Measurements from ENCODE around the gene ECD. TPM values are rescaled to one million over a fixed set of nuclear protein-coding genes. Genes with fewer than 3 reads are reported as not detected.
"Not testable (repeated sequence)": the region's sequence is repeated elsewhere in the genome, so short reads cannot be mapped to it uniquely, and the experiment has no call there.

Gene ECD
- total RNA-seq, 4 donors from 2014 or later, result 11.0 to 22.8 (median 18.6) TPM

DNA sequence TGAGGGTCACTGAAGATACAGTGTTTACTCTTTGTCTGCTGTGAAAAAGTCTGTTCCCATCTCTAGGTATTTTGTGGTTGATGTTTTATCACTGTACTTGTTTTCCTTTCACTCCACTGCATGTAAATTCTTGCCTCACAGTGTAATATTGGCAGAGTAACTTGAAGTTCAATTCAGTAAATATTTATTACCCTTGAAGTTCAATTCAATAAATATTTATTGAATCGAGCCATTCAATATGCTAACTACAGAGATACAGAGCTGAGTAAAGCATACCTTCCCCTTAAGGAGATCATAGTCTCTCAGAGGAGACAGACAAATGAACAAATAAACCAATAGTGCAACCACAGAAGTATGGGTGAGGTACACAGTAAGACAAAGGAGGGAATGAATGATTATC, 48.4 kb downstream of the ECD start:
- ATAC-seq, result no peak
- in situ Hi-C loops (cut with MboI; ENCODE audit: low sequenced_read_pairs in 4 of 4) (no loop called here), intact Hi-C loops (cut with DNase I; ENCODE audit: low total_unique reads) (no loop called here)
- no peak for DNase-seq
- Histone ChIP-seq H3K36me3 (no peaks in the 10 kb centered on the region), H3K9me3 (no peaks in the 10 kb centered on the region), H3K4me1 (peaks cover 19 to 34% of the 10 kb centered on the region in 2 donors), H3K27ac (peak overlapping the region; percentile 91 to 96 (median 94)), H3K27me3 (no peaks in the 10 kb centered on the region), H3K4me3 (no peak overlapping the region)
- no peak for TF ChIP-seq POLR2A (IDR thresholded peaks at IDR 0.05)
- TF ChIP-seq, protein P1, sequence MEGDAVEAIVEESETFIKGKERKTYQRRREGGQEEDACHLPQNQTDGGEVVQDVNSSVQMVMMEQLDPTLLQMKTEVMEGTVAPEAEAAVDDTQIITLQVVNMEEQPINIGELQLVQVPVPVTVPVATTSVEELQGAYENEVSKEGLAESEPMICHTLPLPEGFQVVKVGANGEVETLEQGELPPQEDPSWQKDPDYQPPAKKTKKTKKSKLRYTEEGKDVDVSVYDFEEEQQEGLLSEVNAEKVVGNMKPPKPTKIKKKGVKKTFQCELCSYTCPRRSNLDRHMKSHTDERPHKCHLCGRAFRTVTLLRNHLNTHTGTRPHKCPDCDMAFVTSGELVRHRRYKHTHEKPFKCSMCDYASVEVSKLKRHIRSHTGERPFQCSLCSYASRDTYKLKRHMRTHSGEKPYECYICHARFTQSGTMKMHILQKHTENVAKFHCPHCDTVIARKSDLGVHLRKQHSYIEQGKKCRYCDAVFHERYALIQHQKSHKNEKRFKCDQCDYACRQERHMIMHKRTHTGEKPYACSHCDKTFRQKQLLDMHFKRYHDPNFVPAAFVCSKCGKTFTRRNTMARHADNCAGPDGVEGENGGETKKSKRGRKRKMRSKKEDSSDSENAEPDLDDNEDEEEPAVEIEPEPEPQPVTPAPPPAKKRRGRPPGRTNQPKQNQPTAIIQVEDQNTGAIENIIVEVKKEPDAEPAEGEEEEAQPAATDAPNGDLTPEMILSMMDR (IDR thresholded peaks at IDR 0.05 in 4 of 5, conservative IDR thresholded peaks at IDR 0.05 in 1 of 5), result no peak

DNA sequence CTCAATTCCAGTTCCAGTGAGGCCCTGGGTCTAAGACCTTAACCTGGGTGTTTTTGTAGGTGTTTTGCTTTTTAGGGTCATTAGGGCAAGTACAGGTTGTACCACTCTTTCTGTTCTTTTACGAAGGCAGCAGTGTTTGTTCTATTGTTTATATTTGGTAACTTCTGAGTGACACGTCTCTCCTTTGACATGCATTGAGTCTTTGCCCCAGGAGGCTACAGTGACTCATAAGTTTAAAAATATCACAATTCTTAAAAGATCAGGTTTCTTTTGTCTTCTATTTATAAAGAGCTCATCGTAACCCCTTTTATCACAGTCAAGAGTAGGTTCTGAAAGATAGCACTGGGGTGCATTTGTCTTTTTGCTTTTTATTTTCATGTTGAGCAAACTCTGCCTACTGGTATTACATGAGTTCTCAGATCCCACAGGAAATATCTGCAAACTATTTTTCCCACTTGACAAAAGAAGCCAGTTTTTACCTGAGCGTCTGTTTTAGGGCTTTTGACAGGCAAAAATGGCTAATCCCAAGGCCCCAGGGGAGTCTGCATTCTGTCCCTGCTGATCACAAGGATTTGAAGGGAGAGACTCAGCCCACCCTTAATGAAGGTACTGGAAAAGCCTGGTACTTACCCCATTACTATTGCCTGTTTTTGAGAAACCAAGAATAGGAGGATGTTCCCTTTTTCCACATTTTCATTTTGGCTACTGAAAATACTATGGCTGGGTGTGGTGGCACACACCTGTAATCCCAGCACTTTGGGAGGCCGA, 49.6 kb downstream of the ECD start:
- Histone ChIP-seq H3K4me1 (peaks cover 31 to 45% of the 10 kb centered on the region in 2 donors), H3K36me3 (no peaks in the 10 kb centered on the region), H3K27ac (peak overlapping the region; percentile 91 to 96 (median 94)), H3K9me3 (no peaks in the 10 kb centered on the region), H3K4me3 (peak overlapping the region in 2 of 4 donors; percentile 15 to 27), H3K27me3 (no peaks in the 10 kb centered on the region)
- in situ Hi-C loops (cut with MboI; ENCODE audit: low sequenced_read_pairs in 4 of 4) (no loop called here), intact Hi-C loops (cut with DNase I; ENCODE audit: low total_unique reads) (loop anchor here (1.0 kb wide), 1 partner anchor 22 kb away; the partner anchor contains the start of gene P4HA1)
- peak; percentile 63 to 82 for TF ChIP-seq POLR2A (IDR thresholded peaks at IDR 0.05)
- TF ChIP-seq, protein P1 (IDR thresholded peaks at IDR 0.05 in 4 of 5, conservative IDR thresholded peaks at IDR 0.05 in 1 of 5), result no peak
- DNase-seq (peak in 1 of 2 donors; percentile 24), ATAC-seq (peak; percentile 93 to 95)

DNA sequence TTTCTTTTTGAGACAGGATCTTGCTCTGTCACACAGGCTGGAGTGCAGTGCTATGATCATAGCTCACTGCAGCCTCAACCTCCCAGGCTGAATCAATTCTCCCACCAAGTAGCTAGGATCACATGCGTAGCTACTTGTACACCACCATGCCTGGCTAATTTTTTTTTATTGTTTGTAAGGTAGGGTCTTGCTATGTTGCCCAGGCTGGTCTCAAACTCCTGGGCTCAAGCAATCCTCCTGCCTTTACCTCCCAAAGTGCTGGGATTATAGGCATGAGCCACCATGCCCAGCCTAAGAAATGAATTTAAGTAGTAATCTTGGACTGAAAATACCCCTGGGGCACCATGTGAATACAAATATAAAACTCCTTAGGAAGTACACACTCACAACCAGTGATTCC, 51.8 kb downstream of the ECD start:
- TF ChIP-seq, protein P1 (IDR thresholded peaks at IDR 0.05 in 4 of 5, conservative IDR thresholded peaks at IDR 0.05 in 1 of 5), result no peak
- TF ChIP-seq POLR2A (IDR thresholded peaks at IDR 0.05), result no peak
- H3K27me3 ChIP-seq, result no peaks in the 10 kb centered on the region
- H3K36me3 ChIP-seq, result no peaks in the 10 kb centered on the region
- intact Hi-C loops (cut with DNase I; ENCODE audit: low total_unique reads), result no loop called here
- H3K4me1 ChIP-seq, result peaks cover 39 to 57% of the 10 kb centered on the region in 2 donors
- H3K27ac ChIP-seq, result peak overlapping the region; percentile 91 to 96 (median 94)
- H3K9me3 ChIP-seq, result no peaks in the 10 kb centered on the region
- no peak for ATAC-seq
- no peak for DNase-seq
- H3K4me3 ChIP-seq, result no peak overlapping the region
- in situ Hi-C loops (cut with MboI; ENCODE audit: low sequenced_read_pairs in 4 of 4), result no loop called here

DNA sequence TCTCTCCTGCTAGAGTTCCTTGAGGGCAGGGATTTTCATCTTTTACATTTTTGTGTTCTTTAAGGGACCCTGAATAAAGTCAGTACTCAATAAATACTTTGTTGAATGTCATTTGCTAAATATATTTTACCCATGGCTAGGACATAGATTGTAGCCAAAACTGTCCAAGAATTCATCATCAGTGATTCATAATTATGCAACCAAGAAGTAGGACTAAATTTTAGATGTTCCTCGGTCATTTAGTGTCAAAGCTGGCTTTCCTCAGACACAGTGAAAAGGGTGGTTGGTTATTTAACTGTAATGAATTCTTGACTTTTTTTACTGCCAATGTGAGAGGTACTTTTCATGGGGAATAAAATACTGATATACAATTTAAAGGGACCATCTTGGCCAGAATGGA, 54.3 kb downstream of the ECD start:
- no peak for DNase-seq
- intact Hi-C loops (cut with DNase I; ENCODE audit: low total_unique reads), result no loop called here
- ATAC-seq, result peak in 1 of 2 donors; percentile 17
- Histone ChIP-seq H3K9me3 (no peaks in the 10 kb centered on the region), H3K27me3 (no peaks in the 10 kb centered on the region), H3K4me1 (peaks cover 34 to 41% of the 10 kb centered on the region in 2 donors), H3K27ac (peak overlapping the region; percentile 91 to 96 (median 94)), H3K36me3 (no peaks in the 10 kb centered on the region), H3K4me3 (peak overlapping the region in 1 of 4 donors; percentile 2)
- TF ChIP-seq, protein P1 (IDR thresholded peaks at IDR 0.05 in 4 of 5, conservative IDR thresholded peaks at IDR 0.05 in 1 of 5), result no peak
- peak in 1 of 2 donors; percentile 13 for TF ChIP-seq POLR2A (IDR thresholded peaks at IDR 0.05)
- in situ Hi-C loops (cut with MboI; ENCODE audit: low sequenced_read_pairs in 4 of 4), result no loop called here

DNA sequence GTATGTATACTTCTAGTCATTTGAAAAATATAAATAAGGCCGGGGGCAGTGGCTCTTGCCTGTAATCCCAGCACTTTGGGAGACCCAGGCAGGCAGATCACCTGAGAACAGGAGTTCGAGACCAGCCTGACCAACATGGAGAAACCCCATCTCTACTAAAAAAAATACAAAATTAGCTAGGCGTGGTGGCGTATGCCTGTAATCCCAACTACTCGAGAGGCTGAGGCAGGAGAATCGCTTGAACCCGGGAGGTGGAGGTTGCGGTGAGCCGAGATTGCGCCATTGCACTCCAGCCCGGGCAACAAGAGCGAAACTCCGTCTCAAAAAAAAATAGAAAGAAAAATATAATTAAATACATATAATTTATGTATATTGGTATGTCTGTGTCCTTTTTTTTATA, 55.8 kb downstream of the ECD start:
- peaks cover 20 to 30% of the 10 kb centered on the region in 2 donors for H3K4me1 ChIP-seq
- intact Hi-C loops (cut with DNase I; ENCODE audit: low total_unique reads); H3K36me3 ChIP-seq; H3K27me3 ChIP-seq; in situ Hi-C loops (cut with MboI; ENCODE audit: low sequenced_read_pairs in 4 of 4); H3K4me3 ChIP-seq; H3K9me3 ChIP-seq; ATAC-seq; DNase-seq: not testable (repeated sequence)
- H3K27ac ChIP-seq, result peak overlapping the region; percentile 91 to 96 (median 94)
